ENCODE results near the gene NDUFV1.

- TF ChIP-seq YY1 (IDR thresholded peaks at IDR 0.05; ENCODE audit: insufficient read depth, insufficient read length) (no peak), SUZ12 (IDR thresholded peaks at IDR 0.05; ENCODE audit: extremely low read depth, insufficient read depth, insufficient read length) (no peak), ZNF274 (IDR thresholded peaks at IDR 0.05; ENCODE audit: low read depth, low read length) (no peak)
Measured at GRCh38 chr11:67605231-67606011, 1.3 kb upstream of the NDUFV1 start.
